ENCODE results near the gene TAS2R13. TPM values are rescaled to one million over a fixed set of nuclear protein-coding genes. Genes with fewer than 3 reads are reported as not detected.

The TAS2R13 gene
- total and polyA plus RNA-seq, 9 donors, result 0.06 to 3.5 (median 1.5) TPM

GRCh38 chr12:10910380-10910779, 1.0 kb upstream of the TAS2R13 start:
- DNase-seq, result no peak
- WGBS, 3 donors, result 81 to 82% (median 82%) methylated on average over 8 of the region's 8 CpGs
- Histone ChIP-seq H3K27me3 (no peaks in the 10 kb centered on the region), H3K4me1 (ENCODE audit: insufficient read depth) (no peaks in the 10 kb centered on the region), H3K27ac (no peak overlapping the region), H3K36me3 (no peaks in the 10 kb centered on the region), H3K4me3 (no peak overlapping the region), H3K9me3 (no peaks in the 10 kb centered on the region)
- TF ChIP-seq EP300 (IDR thresholded peaks at IDR 0.05), result no peak
- no peak for TF ChIP-seq POLR2A (IDR thresholded peaks at IDR 0.05)
- TF ChIP-seq CTCF (IDR thresholded peaks at IDR 0.05), result no peak
- intact Hi-C loops (cut with DNase I), result no loop called here

GRCh38 chr12:10904686-10905085, 4.7 kb downstream of the TAS2R13 start:
- 84 to 98% (median 95%) methylated on average over 4 of the region's 4 CpGs for WGBS, 3 donors
- no peaks in the 10 kb centered on the region for H3K4me1 ChIP-seq (ENCODE audit: insufficient read depth)
- H3K36me3 ChIP-seq, result no peaks in the 10 kb centered on the region
- no peak for DNase-seq
- intact Hi-C loops (cut with DNase I), result no loop called here
- no peaks in the 10 kb centered on the region for H3K9me3 ChIP-seq
- no peak overlapping the region for H3K4me3 ChIP-seq
- no peaks in the 10 kb centered on the region for H3K27me3 ChIP-seq
- no peak overlapping the region for H3K27ac ChIP-seq
- TF ChIP-seq POLR2A (IDR thresholded peaks at IDR 0.05), result no peak
- no peak for TF ChIP-seq CTCF (IDR thresholded peaks at IDR 0.05)
- TF ChIP-seq EP300 (IDR thresholded peaks at IDR 0.05), result no peak

- 97 to 100% (median 100%) methylated on average over 1 of the region's 1 CpG for WGBS, 3 donors
- Histone ChIP-seq H3K9me3 (no peaks in the 10 kb centered on the region), H3K4me3 (no peak overlapping the region), H3K27me3 (no peaks in the 10 kb centered on the region), H3K36me3 (no peaks in the 10 kb centered on the region), H3K4me1 (ENCODE audit: insufficient read depth) (no peaks in the 10 kb centered on the region), H3K27ac (no peak overlapping the region)
- no peak for DNase-seq
- intact Hi-C loops (cut with DNase I), result no loop called here
- TF ChIP-seq POLR2A (IDR thresholded peaks at IDR 0.05), result no peak
- no peak for TF ChIP-seq EP300 (IDR thresholded peaks at IDR 0.05)
- TF ChIP-seq CTCF (IDR thresholded peaks at IDR 0.05), result no peak
Measured at GRCh38 chr12:10901427-10901826, 7.9 kb downstream of the TAS2R13 start.

GRCh38 chr12:10900972-10901371, 8.4 kb downstream of the TAS2R13 start:
- DNase-seq, result no peak
- no peaks in the 10 kb centered on the region for H3K4me1 ChIP-seq (ENCODE audit: insufficient read depth)
- intact Hi-C loops (cut with DNase I), result no loop called here
- no peak for TF ChIP-seq POLR2A (IDR thresholded peaks at IDR 0.05)
- TF ChIP-seq CTCF (IDR thresholded peaks at IDR 0.05), result no peak
- no peak for TF ChIP-seq EP300 (IDR thresholded peaks at IDR 0.05)
- H3K9me3 ChIP-seq, result no peaks in the 10 kb centered on the region
- H3K4me3 ChIP-seq, result no peak overlapping the region
- WGBS, 3 donors, result 94 to 100% (median 100%) methylated on average over 1 of the region's 1 CpG
- no peak overlapping the region for H3K27ac ChIP-seq
- no peaks in the 10 kb centered on the region for H3K27me3 ChIP-seq
- H3K36me3 ChIP-seq, result no peaks in the 10 kb centered on the region

- intact Hi-C loops (cut with DNase I), result no loop called here
- no peak overlapping the region for H3K27ac ChIP-seq
- H3K9me3 ChIP-seq, result no peaks in the 10 kb centered on the region
- DNase-seq, result no peak
- no peaks in the 10 kb centered on the region for H3K4me1 ChIP-seq (ENCODE audit: insufficient read depth)
- no peak for TF ChIP-seq CTCF (IDR thresholded peaks at IDR 0.05)
- no peak for TF ChIP-seq EP300 (IDR thresholded peaks at IDR 0.05)
- 95 to 100% (median 98%) methylated on average over 1 of the region's 1 CpG for WGBS, 3 donors
- no peaks in the 10 kb centered on the region for H3K27me3 ChIP-seq
- H3K4me3 ChIP-seq, result no peak overlapping the region
- H3K36me3 ChIP-seq, result no peaks in the 10 kb centered on the region
Measured at GRCh38 chr12:10900530-10900929, 8.8 kb downstream of the TAS2R13 start.
